ENCODE data around the gene TAF1B.
"Not testable (repeated sequence)": the region's sequence is repeated elsewhere in the genome, so short reads cannot be mapped to it uniquely, and the experiment has no call there.

TAF1B gene

GRCh38 chr2:9860922-9861580, 17.8 kb downstream of the TAF1B start:
- H3K4me1 ChIP-seq (ENCODE audit: control insufficient read depth, insufficient read depth, low read length); H3K9ac ChIP-seq (ENCODE audit: low read depth, low read length); H3K27me3 ChIP-seq (ENCODE audit: control insufficient read depth, insufficient read depth, low read length); H3K27ac ChIP-seq (ENCODE audit: low read depth, low read length); H3K4me3 ChIP-seq (ENCODE audit: low read depth, low read length): not testable (repeated sequence)
- Histone ChIP-seq H3K36me3 (ENCODE audit: control insufficient read depth, insufficient read depth, low read length) (peaks cover 43% of the 10 kb centered on the region), H3K9me3 (ENCODE audit: control insufficient read depth, insufficient read depth, low read length) (peaks cover 59% of the 10 kb centered on the region)

GRCh38 chr2:9867881-9868280, 24.6 kb downstream of the TAF1B start:
- peaks cover 32% of the 10 kb centered on the region for H3K36me3 ChIP-seq (ENCODE audit: control insufficient read depth, insufficient read depth, low read length)

GRCh38 chr2:9873337-9873736, 30.1 kb downstream of the TAF1B start:
- Histone ChIP-seq H3K27ac (ENCODE audit: low read depth, low read length) (no peak overlapping the region), H3K9ac (ENCODE audit: low read depth, low read length) (no peak overlapping the region), H3K4me1 (ENCODE audit: control insufficient read depth, insufficient read depth, low read length) (peaks cover 15% of the 10 kb centered on the region), H3K9me3 (ENCODE audit: control insufficient read depth, insufficient read depth, low read length) (no peaks in the 10 kb centered on the region), H3K4me3 (ENCODE audit: low read depth, low read length) (no peak overlapping the region), H3K36me3 (ENCODE audit: control insufficient read depth, insufficient read depth, low read length) (peaks cover 78% of the 10 kb centered on the region), H3K27me3 (ENCODE audit: control insufficient read depth, insufficient read depth, low read length) (no peaks in the 10 kb centered on the region)

More at GRCh38 chr2:9867881-9868280, 24.6 kb downstream of the TAF1B start:
- no peak overlapping the region for H3K9ac ChIP-seq (ENCODE audit: low read depth, low read length)
- H3K27me3 ChIP-seq (ENCODE audit: control insufficient read depth, insufficient read depth, low read length): no peaks in the 10 kb centered on the region
- H3K27ac ChIP-seq (ENCODE audit: low read depth, low read length): no peak overlapping the region
- H3K4me3 ChIP-seq (ENCODE audit: low read depth, low read length): no peak overlapping the region
- H3K4me1 ChIP-seq (ENCODE audit: control insufficient read depth, insufficient read depth, low read length): no peaks in the 10 kb centered on the region
- H3K9me3 ChIP-seq (ENCODE audit: control insufficient read depth, insufficient read depth, low read length): no peaks in the 10 kb centered on the region

GRCh38 chr2:9877026-9877425, 33.8 kb downstream of the TAF1B start:
- Histone ChIP-seq H3K4me1 (ENCODE audit: control insufficient read depth, insufficient read depth, low read length) (peaks cover 15% of the 10 kb centered on the region), H3K9ac (ENCODE audit: low read depth, low read length) (no peak overlapping the region), H3K27ac (ENCODE audit: low read depth, low read length) (no peak overlapping the region), H3K36me3 (ENCODE audit: control insufficient read depth, insufficient read depth, low read length) (peaks cover 75% of the 10 kb centered on the region), H3K4me3 (ENCODE audit: low read depth, low read length) (no peak overlapping the region), H3K9me3 (ENCODE audit: control insufficient read depth, insufficient read depth, low read length) (no peaks in the 10 kb centered on the region), H3K27me3 (ENCODE audit: control insufficient read depth, insufficient read depth, low read length) (no peaks in the 10 kb centered on the region)

- Histone ChIP-seq H3K4me1 (ENCODE audit: control insufficient read depth, insufficient read depth, low read length) (peaks cover 15% of the 10 kb centered on the region), H3K9ac (ENCODE audit: low read depth, low read length) (no peak overlapping the region), H3K9me3 (ENCODE audit: control insufficient read depth, insufficient read depth, low read length) (no peaks in the 10 kb centered on the region), H3K36me3 (ENCODE audit: control insufficient read depth, insufficient read depth, low read length) (peaks cover 73% of the 10 kb centered on the region), H3K27me3 (ENCODE audit: control insufficient read depth, insufficient read depth, low read length) (no peaks in the 10 kb centered on the region), H3K27ac (ENCODE audit: low read depth, low read length) (peak overlapping the region; percentile 40), H3K4me3 (ENCODE audit: low read depth, low read length) (no peak overlapping the region)
Observed at GRCh38 chr2:9877726-9878125, 34.5 kb downstream of the TAF1B start.

GRCh38 chr2:9879455-9880194, 36.4 kb downstream of the TAF1B start:
- no peak overlapping the region for H3K27ac ChIP-seq (ENCODE audit: low read depth, low read length)
- H3K27me3 ChIP-seq (ENCODE audit: control insufficient read depth, insufficient read depth, low read length): no peaks in the 10 kb centered on the region
- no peak overlapping the region for H3K4me3 ChIP-seq (ENCODE audit: low read depth, low read length)
- H3K9ac ChIP-seq (ENCODE audit: low read depth, low read length): no peak overlapping the region
- no peaks in the 10 kb centered on the region for H3K9me3 ChIP-seq (ENCODE audit: control insufficient read depth, insufficient read depth, low read length)
- peaks cover 17% of the 10 kb centered on the region for H3K4me1 ChIP-seq (ENCODE audit: control insufficient read depth, insufficient read depth, low read length)
- H3K36me3 ChIP-seq (ENCODE audit: control insufficient read depth, insufficient read depth, low read length): peaks cover 74% of the 10 kb centered on the region

- H3K36me3 ChIP-seq (ENCODE audit: control insufficient read depth, insufficient read depth, low read length): peaks cover 49% of the 10 kb centered on the region
Observed at GRCh38 chr2:9883897-9884296, 40.6 kb downstream of the TAF1B start.

GRCh38 chr2:9884436-9884835, 41.2 kb downstream of the TAF1B start:
- H3K9ac ChIP-seq (ENCODE audit: low read depth, low read length): no peak overlapping the region
- H3K4me3 ChIP-seq (ENCODE audit: low read depth, low read length): no peak overlapping the region
- H3K27me3 ChIP-seq (ENCODE audit: control insufficient read depth, insufficient read depth, low read length): no peaks in the 10 kb centered on the region
- H3K27ac ChIP-seq (ENCODE audit: low read depth, low read length): peak overlapping the region; percentile 57
- H3K36me3 ChIP-seq (ENCODE audit: control insufficient read depth, insufficient read depth, low read length): peaks cover 43% of the 10 kb centered on the region
- H3K4me1 ChIP-seq (ENCODE audit: control insufficient read depth, insufficient read depth, low read length): 0 out of 2 replicates have a peak, but pooled peaks cover 3% of the 10 kb centered on the region
- H3K9me3 ChIP-seq (ENCODE audit: control insufficient read depth, insufficient read depth, low read length): peaks cover 3% of the 10 kb centered on the region; the same call in 1 of the 2 replicates

More at GRCh38 chr2:9883897-9884296, 40.6 kb downstream of the TAF1B start:
- Histone ChIP-seq H3K27ac (ENCODE audit: low read depth, low read length) (peak overlapping the region; percentile 57), H3K4me1 (ENCODE audit: control insufficient read depth, insufficient read depth, low read length) (0 out of 2 replicates have a peak, but pooled peaks cover 3% of the 10 kb centered on the region), H3K4me3 (ENCODE audit: low read depth, low read length) (no peak overlapping the region), H3K9ac (ENCODE audit: low read depth, low read length) (no peak overlapping the region), H3K9me3 (ENCODE audit: control insufficient read depth, insufficient read depth, low read length) (peaks cover 3% of the 10 kb centered on the region; the same call in 1 of the 2 replicates), H3K27me3 (ENCODE audit: control insufficient read depth, insufficient read depth, low read length) (no peaks in the 10 kb centered on the region)

GRCh38 chr2:9885036-9885684, 41.9 kb downstream of the TAF1B start:
- H3K36me3 ChIP-seq (ENCODE audit: control insufficient read depth, insufficient read depth, low read length): peaks cover 36% of the 10 kb centered on the region
- 0 out of 2 replicates have a peak, but pooled peaks cover 3% of the 10 kb centered on the region for H3K4me1 ChIP-seq (ENCODE audit: control insufficient read depth, insufficient read depth, low read length)
- no peak overlapping the region for H3K4me3 ChIP-seq (ENCODE audit: low read depth, low read length)
- H3K9me3 ChIP-seq (ENCODE audit: control insufficient read depth, insufficient read depth, low read length): peaks cover 3% of the 10 kb centered on the region; the same call in 1 of the 2 replicates
- no peak overlapping the region for H3K27ac ChIP-seq (ENCODE audit: low read depth, low read length)
- H3K27me3 ChIP-seq (ENCODE audit: control insufficient read depth, insufficient read depth, low read length): no peaks in the 10 kb centered on the region
- no peak overlapping the region for H3K9ac ChIP-seq (ENCODE audit: low read depth, low read length)

- H3K36me3 ChIP-seq (ENCODE audit: control insufficient read depth, insufficient read depth, low read length): peaks cover 39% of the 10 kb centered on the region
- 0 out of 2 replicates have a peak, but pooled peaks cover 3% of the 10 kb centered on the region for H3K4me1 ChIP-seq (ENCODE audit: control insufficient read depth, insufficient read depth, low read length)
- H3K27ac ChIP-seq (ENCODE audit: low read depth, low read length): no peak overlapping the region
- H3K9ac ChIP-seq (ENCODE audit: low read depth, low read length): no peak overlapping the region
- H3K27me3 ChIP-seq (ENCODE audit: control insufficient read depth, insufficient read depth, low read length): no peaks in the 10 kb centered on the region
- no peak overlapping the region for H3K4me3 ChIP-seq (ENCODE audit: low read depth, low read length)
- peaks cover 3% of the 10 kb centered on the region; the same call in 1 of the 2 replicates for H3K9me3 ChIP-seq (ENCODE audit: control insufficient read depth, insufficient read depth, low read length)
Observed at GRCh38 chr2:9887513-9887912, 44.2 kb downstream of the TAF1B start.
